HG03439 (cell line): ENCODE results near the gene ARHGAP20.
"Not testable (repeated sequence)": the region's sequence is repeated elsewhere in the genome, so short reads cannot be mapped to it uniquely, and the experiment has no call there.

Experiments
- ATAC-seq: cut with Tn5 transposase; IDR thresholded peaks from one replicate; pipeline ENCODE4 v1.9.1; 2021; ENCODE audit warnings: mild to moderate bottlenecking, moderate library complexity; ENCODE audit not compliant: unreplicated experiment

ARHGAP20 gene

DNA sequence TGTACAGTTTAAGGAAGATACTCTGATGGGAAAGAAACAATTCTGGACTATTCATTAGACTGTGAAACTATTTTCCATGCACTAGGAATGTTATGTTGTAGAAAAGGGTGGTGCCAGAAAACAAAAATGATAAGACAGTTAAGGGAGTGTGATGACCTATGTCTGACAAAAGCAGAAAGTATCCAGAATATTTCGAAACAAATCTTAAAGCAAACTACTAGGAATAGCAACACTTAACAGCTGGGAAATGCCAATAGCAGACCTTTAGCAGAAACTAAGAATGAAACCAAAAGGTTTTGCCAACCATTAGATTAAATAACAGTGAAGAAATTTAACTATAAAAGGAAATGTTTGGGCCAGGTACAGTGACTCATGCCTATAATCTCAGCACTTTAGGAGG, 3.3 kb upstream of the ARHGAP20 start:
- ATAC-seq = no peak

DNA sequence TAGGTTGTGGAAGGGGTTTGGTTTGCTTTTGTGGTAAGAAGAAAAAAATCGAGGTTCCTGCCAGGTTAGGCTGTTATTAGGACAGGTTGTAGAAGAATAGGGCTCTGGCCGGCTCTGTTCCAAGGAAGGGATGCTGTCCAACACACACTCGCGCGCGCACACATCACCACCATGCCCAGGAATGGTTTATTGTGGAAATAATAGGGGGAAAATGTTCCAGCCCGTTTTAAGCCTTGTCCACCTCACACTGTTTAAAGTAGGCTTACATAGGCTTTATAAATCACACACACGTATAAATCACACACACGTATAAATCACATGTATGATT, 1.2 kb upstream of the ARHGAP20 start:
- no peak for ATAC-seq

DNA sequence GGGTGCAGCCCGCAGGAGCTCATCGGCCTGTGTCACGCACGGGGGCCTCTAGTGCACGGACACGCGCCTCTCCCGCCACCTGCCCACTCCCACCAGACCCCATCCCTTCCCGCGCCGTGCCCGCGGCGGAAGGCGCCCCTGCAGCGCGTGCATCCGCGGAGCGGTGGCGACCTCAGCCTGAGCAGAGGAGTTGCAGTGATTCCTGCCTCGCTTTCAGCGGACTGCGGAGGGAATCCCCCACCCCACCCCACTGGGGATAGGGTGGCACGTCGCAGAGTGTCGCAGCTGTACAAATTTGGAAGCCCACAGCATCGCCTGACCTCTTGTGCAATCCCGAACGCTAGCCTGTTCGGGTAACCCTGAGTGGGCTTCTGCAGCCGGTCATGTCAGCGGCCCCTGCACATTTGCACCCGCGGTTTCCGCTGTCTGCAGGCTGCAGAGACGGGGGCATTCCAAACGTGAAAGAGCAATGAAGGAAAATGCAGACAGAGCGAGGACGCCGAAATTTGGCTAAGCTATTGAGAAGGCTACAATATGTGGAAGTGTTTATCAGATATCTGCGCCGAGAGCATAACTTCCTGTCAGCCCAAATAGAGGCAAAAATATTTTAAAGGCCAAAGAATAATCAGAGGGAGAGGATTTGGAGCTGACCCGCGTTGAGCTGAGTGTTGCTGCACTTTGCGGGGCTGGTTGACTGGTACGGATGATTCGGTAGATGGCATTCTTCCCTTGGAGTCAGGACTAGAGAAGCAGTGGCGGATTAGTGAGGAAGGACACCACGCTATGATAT, 617 bp upstream of the ARHGAP20 start:
- peak; percentile 14 for ATAC-seq

DNA sequence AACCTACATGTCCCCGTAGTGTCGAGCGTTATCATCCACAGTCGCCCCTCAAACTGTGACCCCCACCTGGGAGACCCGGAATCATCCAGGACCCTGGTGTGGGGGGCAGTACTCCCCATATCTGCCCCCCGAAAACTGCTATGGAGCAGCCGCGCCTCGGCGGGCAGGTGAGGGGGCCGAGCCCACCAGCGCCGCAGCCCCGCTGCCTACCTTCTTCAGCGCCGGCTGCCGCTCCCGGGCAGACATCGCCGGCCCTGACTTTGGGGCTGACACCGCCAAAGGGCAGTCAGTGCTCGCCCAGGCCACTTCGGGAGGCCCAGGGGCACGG, 825 bp downstream of the ARHGAP20 start:
- no peak for ATAC-seq

DNA sequence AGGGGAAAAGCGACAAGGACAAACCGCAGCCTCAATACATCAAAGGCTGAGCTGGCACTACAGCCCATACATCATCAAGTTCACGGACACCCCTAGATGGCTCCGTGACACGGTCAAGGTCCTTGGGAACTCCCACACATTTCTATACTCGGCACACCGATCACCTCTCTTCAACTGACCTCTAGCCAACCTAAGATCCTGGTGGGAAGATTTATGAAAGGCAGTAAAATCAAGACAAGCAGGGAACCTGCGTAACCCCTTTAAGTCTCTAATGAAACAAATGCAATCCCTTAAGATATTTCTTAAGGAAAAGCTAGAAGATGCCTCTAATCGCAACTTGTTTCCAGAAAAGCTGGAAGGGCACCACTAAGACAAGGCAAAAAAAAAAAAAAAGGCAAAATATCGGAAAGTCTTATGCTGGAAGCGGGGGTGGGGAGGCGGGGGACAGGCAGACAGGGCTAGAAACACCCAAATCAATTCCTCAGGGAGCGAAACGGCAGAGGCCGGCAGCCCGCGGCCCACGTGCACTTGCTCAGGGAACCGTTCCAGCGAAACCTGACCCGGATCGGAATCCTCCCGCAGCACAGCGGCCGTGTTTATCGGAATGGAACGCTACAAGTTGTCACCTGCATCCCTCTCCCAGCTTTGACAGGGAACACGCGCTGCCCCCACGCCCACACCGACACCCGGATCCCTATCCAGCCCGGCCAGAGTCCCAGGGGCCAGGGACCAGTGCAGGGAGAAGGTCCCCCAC, 1.4 kb downstream of the ARHGAP20 start:
- no peak for ATAC-seq

DNA sequence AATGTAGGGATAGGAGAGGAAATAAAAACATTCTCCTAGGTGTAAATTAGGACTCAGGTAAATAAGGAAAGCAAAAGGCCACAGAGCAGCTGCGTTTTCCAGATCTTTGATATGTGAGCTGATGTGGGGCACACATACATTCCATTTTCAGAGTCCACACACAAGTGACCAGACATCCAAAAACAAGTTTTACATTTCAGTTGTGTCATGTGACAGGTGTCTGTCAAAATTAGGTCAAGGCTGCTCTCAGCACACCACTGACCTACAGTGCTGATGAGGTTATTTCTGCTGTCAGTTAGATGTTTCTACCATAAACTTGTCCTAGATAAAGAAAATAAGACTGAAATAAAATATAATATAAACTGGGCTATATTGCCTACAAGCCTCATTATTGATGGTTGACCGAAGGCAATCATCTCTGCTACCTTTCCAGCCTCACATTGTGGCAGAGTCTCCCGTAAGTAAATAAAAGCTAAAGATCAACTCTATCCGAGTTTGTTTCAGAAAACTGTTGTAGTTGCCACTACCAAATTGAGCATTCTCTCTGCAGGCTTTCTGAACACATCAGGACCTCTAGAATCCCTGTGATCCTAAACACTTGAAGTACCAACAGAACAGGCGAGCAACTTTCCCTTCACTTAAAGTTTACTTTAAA, 7.9 kb downstream of the ARHGAP20 start:
- no peak for ATAC-seq

DNA sequence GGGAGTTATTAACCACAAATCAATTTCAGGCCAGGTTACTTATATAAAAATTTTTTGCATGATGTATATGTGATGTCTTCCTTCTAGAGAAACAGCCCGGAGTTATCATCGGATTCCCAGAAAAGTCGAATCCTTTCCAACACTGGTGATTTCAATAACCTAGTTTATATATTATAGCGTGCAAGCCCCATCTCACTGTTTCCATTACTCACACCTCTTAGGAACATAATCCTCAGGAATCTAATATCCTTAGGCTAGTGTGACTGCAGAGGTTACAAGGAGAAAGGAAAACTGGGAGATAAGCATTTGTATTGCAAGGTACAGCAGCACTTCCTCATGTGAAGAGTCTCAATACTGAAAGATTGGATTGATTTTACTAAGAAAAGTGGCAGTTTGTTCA, 20.3 kb downstream of the ARHGAP20 start:
- no peak for ATAC-seq

DNA sequence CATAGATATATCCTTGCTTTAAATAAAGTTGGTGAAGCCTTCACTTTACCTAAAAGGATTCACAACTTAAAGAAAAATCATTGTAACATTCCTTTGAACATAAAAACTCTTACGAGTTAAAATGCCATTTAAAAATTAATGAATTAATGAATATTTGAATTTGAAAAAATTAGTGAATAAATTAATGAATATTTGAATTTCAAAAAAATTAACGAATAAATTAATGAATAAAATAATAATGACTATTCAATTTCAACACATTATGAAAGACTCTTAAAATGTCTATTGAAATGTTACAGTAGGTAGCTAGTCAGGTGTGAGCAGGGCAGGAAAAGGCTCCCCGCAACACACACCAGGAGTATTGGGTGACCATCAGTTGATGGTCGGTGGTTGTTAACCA, 22.9 kb downstream of the ARHGAP20 start:
- no peak for ATAC-seq

DNA sequence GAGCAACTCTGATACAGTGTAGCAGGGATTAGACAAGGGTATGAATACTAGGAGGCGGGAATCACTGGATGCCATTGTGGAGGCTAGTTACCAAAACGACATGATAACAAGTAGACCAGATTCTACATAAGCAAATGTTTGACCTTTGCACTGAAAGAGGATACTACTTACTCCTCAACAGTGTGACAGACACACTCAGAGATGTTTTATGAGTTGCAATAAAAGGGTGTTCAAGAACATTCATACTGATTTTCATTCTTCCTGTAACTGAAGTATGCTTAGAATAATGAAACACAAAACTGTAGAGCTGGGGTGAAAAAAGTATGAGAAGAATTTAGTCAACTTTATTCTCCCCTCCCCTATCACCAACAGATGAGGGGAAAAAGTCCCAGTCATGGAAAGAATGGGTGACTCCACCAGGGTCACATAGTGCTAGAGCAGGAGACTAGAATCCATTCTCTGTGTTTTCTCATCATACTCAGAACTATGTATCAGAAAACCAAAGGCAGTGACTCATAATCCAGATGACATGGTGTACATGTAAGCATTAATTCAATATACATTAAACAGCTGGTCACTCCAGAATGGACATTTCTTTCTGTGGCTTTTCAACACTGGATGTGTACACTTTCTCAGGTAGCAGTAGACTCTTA, 32.8 kb downstream of the ARHGAP20 start:
- no peak for ATAC-seq

DNA sequence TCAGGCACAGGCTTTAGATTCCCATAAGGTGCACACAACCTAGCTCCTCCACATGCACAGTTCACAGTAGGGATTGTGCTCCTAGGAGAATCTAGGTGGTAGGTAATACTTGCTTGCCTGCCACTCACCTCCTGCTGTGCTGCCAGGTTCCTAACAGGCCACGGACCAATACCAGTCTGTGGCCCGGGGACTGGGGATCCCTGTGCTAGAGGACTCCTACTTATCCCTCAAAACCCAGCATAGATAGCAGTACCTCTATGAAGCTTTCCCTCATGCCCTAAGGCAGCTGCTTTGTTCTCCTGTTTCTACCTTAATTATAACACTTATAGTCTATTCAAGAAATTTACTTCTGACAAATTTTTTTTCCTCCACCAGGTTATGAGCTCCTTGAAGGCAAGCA, 36.7 kb downstream of the ARHGAP20 start:
- no peak for ATAC-seq

DNA sequence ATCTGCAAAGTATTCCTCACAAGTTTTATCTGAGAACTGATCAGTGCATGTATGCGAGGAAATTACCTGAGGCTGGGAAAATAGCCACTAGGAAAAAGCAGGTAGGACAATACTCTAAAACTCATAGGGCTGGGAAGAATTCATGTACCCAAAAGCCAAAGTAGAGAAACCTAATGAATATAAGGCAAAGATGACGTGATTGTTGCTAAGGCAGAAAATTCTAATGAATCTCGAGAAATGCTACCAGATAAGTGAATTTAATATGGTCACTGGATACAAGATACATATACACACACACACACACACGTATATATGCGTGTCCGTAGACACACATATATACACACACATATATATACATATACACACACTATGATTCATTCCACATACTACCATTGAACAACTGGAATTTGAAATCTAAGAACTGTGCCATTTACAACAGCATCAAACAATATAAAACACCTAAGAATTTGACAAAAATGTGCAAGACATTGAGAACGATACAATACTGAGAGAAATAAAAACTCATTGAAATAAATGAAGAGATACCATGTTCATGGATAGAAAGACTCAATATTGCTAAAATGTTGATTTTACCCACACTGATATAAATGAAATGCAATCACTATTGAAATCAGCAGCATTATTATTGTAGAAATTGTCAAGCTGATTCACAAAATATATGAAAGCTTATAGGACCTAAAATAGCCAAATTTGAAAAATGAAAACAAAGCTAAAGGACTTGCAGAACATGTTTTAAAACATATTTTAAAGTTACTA, 46.4 kb downstream of the ARHGAP20 start:
- no peak for ATAC-seq

DNA sequence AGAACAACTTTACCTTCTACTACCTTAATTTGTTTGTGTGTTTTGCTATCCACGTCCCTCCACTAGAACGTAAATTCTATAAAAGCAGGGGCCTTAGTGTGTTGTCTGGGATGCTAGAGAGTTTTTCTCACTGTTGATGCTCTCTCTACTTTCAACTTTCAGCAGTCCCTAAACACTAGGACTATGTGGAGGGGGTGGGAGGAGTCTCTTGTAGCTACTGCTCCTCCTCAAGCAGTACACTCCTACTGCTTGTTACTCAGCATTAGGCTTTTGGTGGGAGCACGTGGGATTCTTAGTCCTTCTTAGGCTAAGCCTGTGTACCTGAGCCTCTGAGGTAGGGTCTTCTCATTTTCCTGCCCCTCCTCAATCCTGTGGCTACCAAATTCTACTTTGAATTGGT, 56.3 kb downstream of the ARHGAP20 start:
- no peak for ATAC-seq

DNA sequence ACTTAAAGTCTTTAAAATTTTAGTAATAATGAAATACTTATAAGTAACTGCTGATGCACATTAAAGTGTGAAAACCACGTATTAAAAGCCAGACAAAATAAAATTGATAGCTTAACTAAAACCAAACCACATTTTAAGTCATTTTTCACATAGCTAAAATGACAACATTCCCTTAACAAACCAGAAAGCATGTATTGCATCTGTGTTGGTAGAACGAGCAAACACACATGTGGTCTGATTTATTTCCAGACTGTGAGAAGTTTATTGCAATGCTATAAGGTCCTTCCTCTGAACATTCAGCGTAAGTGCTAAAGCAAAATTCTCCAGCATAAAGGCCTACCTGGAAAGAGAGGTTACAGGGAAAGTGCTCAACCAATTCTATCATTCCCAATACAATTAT, 57.8 kb downstream of the ARHGAP20 start:
- ATAC-seq = no peak

DNA sequence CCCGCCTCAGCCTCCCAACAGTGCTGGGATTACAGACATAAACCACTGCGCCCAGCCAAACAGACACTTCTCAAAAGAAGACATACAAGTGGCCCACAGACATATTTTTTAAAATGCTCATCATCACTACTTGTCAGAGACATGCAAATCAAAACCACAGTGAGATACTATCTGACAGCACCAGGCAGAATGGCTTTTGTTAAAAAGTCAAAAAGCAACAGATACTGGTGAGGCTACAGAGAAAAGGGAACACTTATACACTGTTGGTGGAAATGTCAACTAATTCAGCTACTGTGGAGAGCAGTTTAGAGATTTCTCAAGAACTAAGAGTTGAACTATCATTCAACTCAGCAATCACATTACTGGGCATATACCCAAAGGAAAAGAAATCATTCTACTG, 67.0 kb downstream of the ARHGAP20 start:
- no peak for ATAC-seq

DNA sequence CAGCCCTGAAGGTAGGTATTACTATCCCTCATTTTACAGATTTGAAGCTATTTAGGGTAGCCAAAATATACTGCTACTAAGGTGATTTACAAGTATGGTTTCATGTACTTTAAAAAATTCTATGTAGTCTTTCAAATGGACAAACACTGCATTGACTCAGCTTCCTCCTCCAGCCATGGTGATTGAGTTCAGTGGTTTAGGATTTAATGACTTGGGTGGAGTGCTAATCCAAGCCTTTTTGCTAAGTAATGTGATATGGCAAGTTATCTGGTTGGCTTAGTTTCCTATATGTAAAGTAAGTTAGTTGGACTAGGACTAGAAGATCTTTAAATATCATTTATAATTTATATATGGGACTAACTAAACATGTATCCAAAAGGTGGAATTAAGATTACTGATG, 77.9 kb downstream of the ARHGAP20 start:
- ATAC-seq = no peak

DNA sequence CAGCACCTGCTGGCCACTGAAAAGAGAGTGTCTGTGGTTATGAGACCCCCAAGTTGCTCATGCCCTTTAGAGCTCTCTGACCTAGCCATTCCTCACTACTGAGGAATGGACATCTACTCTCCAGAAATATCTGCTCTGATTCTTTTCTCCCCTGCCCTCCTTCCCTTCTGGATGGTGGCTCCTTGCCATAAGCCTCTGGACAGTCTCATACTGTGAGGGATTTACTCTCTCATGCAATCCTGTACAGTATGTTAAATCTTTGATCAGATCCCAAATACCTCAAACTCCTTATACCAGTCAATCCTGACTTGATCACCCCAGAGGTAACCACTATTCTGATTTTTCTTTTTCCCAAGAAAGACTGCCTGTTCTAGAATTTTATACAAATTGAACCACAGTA, 80.7 kb downstream of the ARHGAP20 start:
- ATAC-seq = no peak

DNA sequence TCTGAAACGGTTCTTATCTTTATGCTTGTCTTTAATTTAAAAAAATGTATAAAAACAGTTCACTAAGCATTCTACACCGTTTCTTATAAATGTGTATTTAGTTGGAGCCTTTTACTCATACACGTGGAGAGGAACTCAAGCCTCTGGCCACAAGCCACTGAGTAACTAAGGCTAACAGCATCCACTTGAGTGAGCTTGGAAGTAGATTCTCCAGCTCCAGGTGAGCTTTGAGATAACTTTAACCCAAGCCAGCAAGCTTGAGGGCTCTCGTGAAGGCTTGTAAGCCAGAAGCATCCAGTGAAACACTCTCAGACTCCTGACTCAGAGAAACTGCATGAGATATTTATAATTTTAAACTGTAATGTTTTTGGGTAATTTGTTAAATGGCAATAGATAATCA, 82.6 kb downstream of the ARHGAP20 start:
- no peak for ATAC-seq

DNA sequence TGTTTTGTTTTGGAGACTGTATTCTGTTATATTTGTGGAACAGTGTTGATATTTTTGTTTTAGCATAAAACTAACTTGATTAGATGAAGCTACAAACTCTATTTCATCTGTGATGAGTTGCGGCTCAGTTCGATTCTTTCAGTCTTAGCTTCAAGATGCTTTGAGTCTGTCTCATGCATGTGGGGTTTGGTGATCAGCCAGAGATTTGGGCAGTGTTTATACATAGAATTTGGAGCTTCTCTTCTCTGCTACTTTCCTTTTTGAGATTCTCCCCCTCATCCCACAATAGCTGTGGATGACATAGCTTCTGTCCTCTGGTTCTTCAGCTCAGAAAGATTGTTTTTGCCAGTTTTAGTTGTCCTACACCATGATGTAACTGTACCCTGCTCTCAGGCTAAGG, 90.4 kb downstream of the ARHGAP20 start:
- no peak for ATAC-seq

DNA sequence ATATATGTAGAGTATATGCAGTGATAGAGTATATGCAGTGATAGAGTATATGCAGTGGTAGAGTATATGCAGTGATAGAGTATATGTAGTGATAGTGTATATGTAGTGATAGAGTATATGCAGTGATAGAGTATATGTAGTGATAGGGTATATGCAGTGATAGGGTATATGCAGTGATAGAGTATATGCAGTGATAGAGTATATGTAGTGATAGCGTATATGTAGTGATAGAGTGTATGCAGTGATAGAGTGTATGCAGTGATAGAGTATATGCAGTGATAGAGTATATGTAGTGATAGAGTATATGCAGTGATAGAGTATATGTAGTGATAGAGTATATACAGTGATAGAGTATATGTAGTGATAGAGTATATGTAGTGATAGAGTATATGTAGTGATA, 92.9 kb downstream of the ARHGAP20 start:
- not testable (repeated sequence) for ATAC-seq

DNA sequence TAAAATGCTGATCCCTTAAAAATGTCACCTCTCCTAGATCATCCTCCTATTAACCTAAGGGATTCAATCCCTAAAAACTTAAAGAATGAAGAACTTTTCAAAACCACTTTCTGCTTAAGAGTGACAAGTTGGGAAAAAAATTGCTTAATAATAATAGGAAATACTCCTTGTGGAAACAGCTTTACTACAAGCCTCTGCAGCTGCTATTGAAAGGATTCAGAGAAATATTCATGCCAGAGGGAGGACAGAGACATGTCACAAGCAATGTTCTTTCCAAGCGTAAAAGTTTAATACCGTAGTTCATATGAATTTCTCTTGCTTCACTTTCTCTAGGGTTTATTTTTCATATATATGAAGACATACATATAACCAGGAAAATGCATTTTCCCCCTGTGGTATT, 98.2 kb downstream of the ARHGAP20 start:
- no peak for ATAC-seq
